HG03280 (cell line): ENCODE measurements around the gene GJC2.

Source experiments
- ATAC-seq: cut with Tn5 transposase; IDR thresholded peaks from one replicate; pipeline ENCODE4 v1.9.1; 2021; ENCODE audit warnings: mild to moderate bottlenecking, moderate library complexity; ENCODE audit not compliant: unreplicated experiment

Gene GJC2

GRCh38 chr1:228144193-228144992 is 5.3 kb upstream of the GJC2 start:
- ATAC-seq = no peak

GRCh38 chr1:228144993-228145343 is 4.8 kb upstream of the GJC2 start:
- ATAC-seq = no peak

GRCh38 chr1:228145463-228146416 is 4.0 kb upstream of the GJC2 start:
- no peak for ATAC-seq

- no peak for ATAC-seq
Measured at GRCh38 chr1:228146417-228147150, 3.1 kb upstream of the GJC2 start.

GRCh38 chr1:228147151-228147693 is 2.5 kb upstream of the GJC2 start:
- ATAC-seq = no peak

- ATAC-seq = no peak
Measured at GRCh38 chr1:228147768-228148167, 2.0 kb upstream of the GJC2 start.

- no peak for ATAC-seq
Measured at GRCh38 chr1:228148196-228148861, 1.4 kb upstream of the GJC2 start.

- no peak for ATAC-seq
Measured at GRCh38 chr1:228148935-228149405, 760 bp upstream of the GJC2 start.

GRCh38 chr1:228150120-228150460 is 360 bp downstream of the GJC2 start:
- ATAC-seq = no peak

GRCh38 chr1:228150461-228151179 is 890 bp downstream of the GJC2 start:
- no peak for ATAC-seq

- no peak for ATAC-seq
Measured at GRCh38 chr1:228151180-228151925, 1.6 kb downstream of the GJC2 start.

- ATAC-seq = no peak
Measured at GRCh38 chr1:228152097-228152917, 2.6 kb downstream of the GJC2 start.

GRCh38 chr1:228152918-228153258 is 3.2 kb downstream of the GJC2 start:
- ATAC-seq = no peak

GRCh38 chr1:228154021-228154669 is 4.4 kb downstream of the GJC2 start:
- no peak for ATAC-seq

- no peak for ATAC-seq
Measured at GRCh38 chr1:228154670-228155571, 5.2 kb downstream of the GJC2 start.

GRCh38 chr1:228155596-228156514 is 6.1 kb downstream of the GJC2 start:
- ATAC-seq = no peak
